ENCODE data around the gene SPINK8. TPM values are rescaled to one million over a fixed set of nuclear protein-coding genes. Genes with fewer than 3 reads are reported as not detected.

SPINK8 gene
- total RNA-seq, 1 experiment from 2014 or later: not detected

DNA sequence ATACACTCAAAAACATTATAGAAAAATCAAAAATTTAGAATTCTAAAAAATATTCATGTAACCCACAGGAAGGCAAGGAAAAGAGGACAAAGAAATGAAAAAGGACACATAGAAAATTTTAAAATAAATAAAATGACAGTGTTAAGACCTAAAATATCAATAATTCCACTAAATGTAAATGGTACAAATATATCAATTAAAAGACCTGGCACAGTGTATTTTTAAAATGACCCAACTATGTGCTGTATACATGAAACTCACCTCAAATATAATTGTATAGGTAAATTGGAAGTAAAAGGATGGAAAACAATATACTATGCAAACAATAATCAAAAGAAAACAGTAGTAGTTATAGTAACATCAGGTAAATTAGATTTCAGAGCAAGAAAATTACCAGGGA is 28.5 kb upstream of the SPINK8 start:
- H3K4me3 Mint-ChIP-seq (ENCODE audit: unreplicated experiment): no peak overlapping the region
- POLR2A ChIA-PET: no interaction called here
- intact Hi-C loops (cut with micrococcal nuclease): no loop called here
- peaks cover 26% of the 10 kb centered on the region for H3K9me3 Mint-ChIP-seq (ENCODE audit: unreplicated experiment)
- no peak overlapping the region for H3K27ac Mint-ChIP-seq (ENCODE audit: low read depth, unreplicated experiment)
- H3K27me3 Mint-ChIP-seq (ENCODE audit: insufficient read depth, unreplicated experiment): peaks cover 18% of the 10 kb centered on the region
- TF ChIP-seq, protein P1, sequence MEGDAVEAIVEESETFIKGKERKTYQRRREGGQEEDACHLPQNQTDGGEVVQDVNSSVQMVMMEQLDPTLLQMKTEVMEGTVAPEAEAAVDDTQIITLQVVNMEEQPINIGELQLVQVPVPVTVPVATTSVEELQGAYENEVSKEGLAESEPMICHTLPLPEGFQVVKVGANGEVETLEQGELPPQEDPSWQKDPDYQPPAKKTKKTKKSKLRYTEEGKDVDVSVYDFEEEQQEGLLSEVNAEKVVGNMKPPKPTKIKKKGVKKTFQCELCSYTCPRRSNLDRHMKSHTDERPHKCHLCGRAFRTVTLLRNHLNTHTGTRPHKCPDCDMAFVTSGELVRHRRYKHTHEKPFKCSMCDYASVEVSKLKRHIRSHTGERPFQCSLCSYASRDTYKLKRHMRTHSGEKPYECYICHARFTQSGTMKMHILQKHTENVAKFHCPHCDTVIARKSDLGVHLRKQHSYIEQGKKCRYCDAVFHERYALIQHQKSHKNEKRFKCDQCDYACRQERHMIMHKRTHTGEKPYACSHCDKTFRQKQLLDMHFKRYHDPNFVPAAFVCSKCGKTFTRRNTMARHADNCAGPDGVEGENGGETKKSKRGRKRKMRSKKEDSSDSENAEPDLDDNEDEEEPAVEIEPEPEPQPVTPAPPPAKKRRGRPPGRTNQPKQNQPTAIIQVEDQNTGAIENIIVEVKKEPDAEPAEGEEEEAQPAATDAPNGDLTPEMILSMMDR (IDR thresholded peaks at IDR 0.05; ENCODE audit: unreplicated experiment): no peak
- DNase-seq (ENCODE audit: unreplicated experiment): no peak
- H3K4me1 Mint-ChIP-seq (ENCODE audit: insufficient read depth, unreplicated experiment): no peaks in the 10 kb centered on the region
- CTCF ChIA-PET: no interaction called here
- H3K36me3 Mint-ChIP-seq (ENCODE audit: insufficient read depth, unreplicated experiment): no peaks in the 10 kb centered on the region
- BruUV-seq (replicated peaks): no TSS peak

DNA sequence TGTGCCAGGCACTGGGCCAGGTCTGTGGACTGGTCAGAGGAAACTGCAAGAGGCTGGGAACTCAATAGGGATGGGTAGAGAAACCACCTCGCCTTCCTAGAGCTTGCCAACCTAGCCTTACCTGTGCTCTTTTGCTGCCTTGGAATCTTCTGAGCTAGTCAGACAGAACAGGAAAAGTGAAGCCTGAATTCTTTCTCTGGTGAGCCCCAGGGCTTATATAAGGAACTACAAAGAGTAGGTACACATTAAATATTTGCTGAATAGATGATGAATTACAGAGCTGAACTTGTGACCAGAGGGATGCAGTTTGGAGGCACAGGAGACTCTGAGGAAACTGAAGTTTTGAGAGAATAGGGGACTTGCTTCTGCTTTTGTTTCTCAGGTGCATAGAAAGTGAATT is 23.0 kb upstream of the SPINK8 start:
- Mint-ChIP-seq H3K36me3 (ENCODE audit: insufficient read depth, unreplicated experiment) (no peaks in the 10 kb centered on the region), H3K27me3 (ENCODE audit: insufficient read depth, unreplicated experiment) (peaks cover 34% of the 10 kb centered on the region), H3K4me1 (ENCODE audit: insufficient read depth, unreplicated experiment) (no peaks in the 10 kb centered on the region), H3K27ac (ENCODE audit: low read depth, unreplicated experiment) (no peak overlapping the region), H3K4me3 (ENCODE audit: unreplicated experiment) (no peak overlapping the region), H3K9me3 (ENCODE audit: unreplicated experiment) (peaks cover 11% of the 10 kb centered on the region)
- intact Hi-C loops (cut with micrococcal nuclease): no loop called here
- DNase-seq (ENCODE audit: unreplicated experiment): no peak
- TF ChIP-seq, protein P1 (IDR thresholded peaks at IDR 0.05; ENCODE audit: unreplicated experiment): no peak
- no TSS peak for BruUV-seq (replicated peaks)
- ChIA-PET POLR2A (interaction anchor here (1.0 kb wide), 1 partner anchor 56 kb away, joined by 3 read pairs; no protein-coding TSS in a partner anchor), CTCF (interaction anchor here (0.5 to 1.4 kb wide), 2 partner anchors 80 to 1095 kb away, joined by 3 to 5 read pairs; no protein-coding TSS in a partner anchor)

DNA sequence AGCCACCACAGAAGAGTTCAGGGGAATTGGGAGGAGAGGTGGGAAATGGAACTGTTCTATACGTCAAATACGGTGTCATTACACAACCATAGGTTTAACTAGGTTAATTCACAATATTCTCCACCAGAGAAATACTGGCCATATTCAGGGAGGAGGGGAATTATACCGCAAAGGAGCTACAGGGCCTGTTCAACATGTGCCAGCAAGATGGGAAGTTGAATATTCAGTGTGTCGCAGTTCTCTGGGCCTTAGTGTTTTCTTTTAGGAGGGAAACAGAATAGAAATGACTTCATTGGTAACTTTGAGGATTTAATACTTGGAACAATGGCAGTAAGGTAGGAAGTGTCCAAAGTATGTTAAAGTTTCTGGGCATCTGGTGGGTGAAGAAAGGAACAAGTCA is 20.5 kb upstream of the SPINK8 start:
- intact Hi-C loops (cut with micrococcal nuclease): no loop called here
- H3K27me3 Mint-ChIP-seq (ENCODE audit: insufficient read depth, unreplicated experiment): peaks cover 22% of the 10 kb centered on the region
- CTCF ChIA-PET: no interaction called here
- no peak overlapping the region for H3K4me3 Mint-ChIP-seq (ENCODE audit: unreplicated experiment)
- BruUV-seq (replicated peaks): no TSS peak
- no peak overlapping the region for H3K27ac Mint-ChIP-seq (ENCODE audit: low read depth, unreplicated experiment)
- TF ChIP-seq, protein P1 (IDR thresholded peaks at IDR 0.05; ENCODE audit: unreplicated experiment): no peak
- no peak for DNase-seq (ENCODE audit: unreplicated experiment)
- POLR2A ChIA-PET: no interaction called here
- no peaks in the 10 kb centered on the region for H3K36me3 Mint-ChIP-seq (ENCODE audit: insufficient read depth, unreplicated experiment)
- no peaks in the 10 kb centered on the region for H3K9me3 Mint-ChIP-seq (ENCODE audit: unreplicated experiment)
- H3K4me1 Mint-ChIP-seq (ENCODE audit: insufficient read depth, unreplicated experiment): no peaks in the 10 kb centered on the region

DNA sequence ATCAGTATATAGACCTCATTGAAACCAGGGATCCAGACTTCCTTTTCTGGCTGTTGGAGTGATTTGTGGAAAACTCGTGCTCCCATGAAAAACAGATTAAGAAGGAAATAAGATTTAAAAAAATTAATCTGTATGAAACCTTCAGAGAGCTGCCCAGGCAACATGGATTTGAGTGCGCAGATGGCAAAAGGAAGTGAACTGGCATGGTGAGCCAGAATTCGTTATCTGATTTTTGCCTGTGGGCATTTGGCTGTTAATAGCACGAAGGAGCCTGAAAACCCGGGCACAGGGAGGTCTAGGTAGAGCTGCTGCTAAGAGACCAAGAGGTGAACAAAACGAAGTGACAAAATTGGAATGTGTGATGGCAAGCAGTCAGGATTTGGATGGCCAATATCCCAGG is 19.1 kb upstream of the SPINK8 start:
- no peaks in the 10 kb centered on the region for H3K36me3 Mint-ChIP-seq (ENCODE audit: insufficient read depth, unreplicated experiment)
- no peaks in the 10 kb centered on the region for H3K4me1 Mint-ChIP-seq (ENCODE audit: insufficient read depth, unreplicated experiment)
- no peaks in the 10 kb centered on the region for H3K9me3 Mint-ChIP-seq (ENCODE audit: unreplicated experiment)
- intact Hi-C loops (cut with micrococcal nuclease): no loop called here
- TF ChIP-seq, protein P1 (IDR thresholded peaks at IDR 0.05; ENCODE audit: unreplicated experiment): no peak
- no peak overlapping the region for H3K27ac Mint-ChIP-seq (ENCODE audit: low read depth, unreplicated experiment)
- H3K27me3 Mint-ChIP-seq (ENCODE audit: insufficient read depth, unreplicated experiment): peaks cover 18% of the 10 kb centered on the region
- ChIA-PET POLR2A (interaction anchor here (0.5 kb wide), 1 partner anchor 51 kb away, joined by 3 read pairs; no protein-coding TSS in a partner anchor), CTCF (interaction anchor here (0.7 kb wide), 1 partner anchor 203 kb away, joined by 3 read pairs; no protein-coding TSS in a partner anchor)
- no peak for DNase-seq (ENCODE audit: unreplicated experiment)
- H3K4me3 Mint-ChIP-seq (ENCODE audit: unreplicated experiment): no peak overlapping the region
- BruUV-seq (replicated peaks): no TSS peak
